GM04504 (cell line): ENCODE data around the gene ZRANB3.
A peak's percentile ranks its signal among the peaks of the same experiment; 100 is the strongest.

Source experiments
- DNase-seq: peaks from one replicate; pipeline ENCODE4 v3.0.0-alpha.2; 2012; ENCODE audit warnings: low read depth

ZRANB3 gene

GRCh38 chr2:135246711-135247270, 284.2 kb downstream of the ZRANB3 start:
- no peak for DNase-seq

GRCh38 chr2:135245071-135245470, 285.9 kb downstream of the ZRANB3 start:
- no peak for DNase-seq

- no peak for DNase-seq
Observed at GRCh38 chr2:135238651-135239050, 292.4 kb downstream of the ZRANB3 start.

- DNase-seq = no peak
Observed at GRCh38 chr2:135230150-135230549, 300.9 kb downstream of the ZRANB3 start.

- peak; percentile 74 for DNase-seq
Observed at GRCh38 chr2:135227386-135227785, 303.6 kb downstream of the ZRANB3 start.

GRCh38 chr2:135226961-135227360, 304.1 kb downstream of the ZRANB3 start:
- DNase-seq = peak; percentile 80

GRCh38 chr2:135225781-135226180, 305.2 kb downstream of the ZRANB3 start:
- no peak for DNase-seq

GRCh38 chr2:135219226-135219625, 311.8 kb downstream of the ZRANB3 start:
- DNase-seq = no peak

- DNase-seq = no peak
Observed at GRCh38 chr2:135218426-135218825, 312.6 kb downstream of the ZRANB3 start.

GRCh38 chr2:135212757-135213156, 318.3 kb downstream of the ZRANB3 start:
- DNase-seq = no peak

GRCh38 chr2:135208016-135208415, 323.0 kb downstream of the ZRANB3 start:
- no peak for DNase-seq

- no peak for DNase-seq
Observed at GRCh38 chr2:135203944-135204343, 327.1 kb downstream of the ZRANB3 start.

GRCh38 chr2:135202751-135203150, 328.3 kb downstream of the ZRANB3 start:
- no peak for DNase-seq

- DNase-seq = no peak
Observed at GRCh38 chr2:135198481-135198880, 332.5 kb downstream of the ZRANB3 start.

- DNase-seq = no peak
Observed at GRCh38 chr2:135190799-135191198, 340.2 kb downstream of the ZRANB3 start.

GRCh38 chr2:135189148-135189547, 341.9 kb downstream of the ZRANB3 start:
- DNase-seq = no peak

GRCh38 chr2:135187270-135187669, 343.7 kb downstream of the ZRANB3 start:
- DNase-seq = no peak

GRCh38 chr2:135186054-135186453, 345.0 kb downstream of the ZRANB3 start:
- DNase-seq = no peak

- DNase-seq = no peak
Observed at GRCh38 chr2:135183822-135184221, 347.2 kb downstream of the ZRANB3 start.

GRCh38 chr2:135182601-135183000, 348.4 kb downstream of the ZRANB3 start:
- DNase-seq = no peak

- DNase-seq = no peak
Observed at GRCh38 chr2:135182190-135182589, 348.8 kb downstream of the ZRANB3 start.

GRCh38 chr2:135179689-135180088, 351.3 kb downstream of the ZRANB3 start:
- DNase-seq = no peak

- DNase-seq = no peak
Observed at GRCh38 chr2:135175177-135175576, 355.8 kb downstream of the ZRANB3 start.

- DNase-seq = no peak
Observed at GRCh38 chr2:135174810-135175093, 356.3 kb downstream of the ZRANB3 start.
